Smooth muscle cell of the coronary artery (primary cell): ENCODE measurements around the gene OR52H1. TPM values are rescaled to one million over a fixed set of nuclear protein-coding genes. Genes with fewer than 3 reads are reported as not detected.

ENCODE experiments used
- total RNA-seq: library from RNA; depleted of rRNA; stranded (reverse); fragments of >200 nt; gene quantifications from 2 replicates; pipeline ENCODE4 v1.2.3, GENCODE V29; 2014; ENCODE audit warnings: low replicate concordance

Gene OR52H1
- 0.38 and 1.2 TPM in 2 replicates for total RNA-seq

DNA sequence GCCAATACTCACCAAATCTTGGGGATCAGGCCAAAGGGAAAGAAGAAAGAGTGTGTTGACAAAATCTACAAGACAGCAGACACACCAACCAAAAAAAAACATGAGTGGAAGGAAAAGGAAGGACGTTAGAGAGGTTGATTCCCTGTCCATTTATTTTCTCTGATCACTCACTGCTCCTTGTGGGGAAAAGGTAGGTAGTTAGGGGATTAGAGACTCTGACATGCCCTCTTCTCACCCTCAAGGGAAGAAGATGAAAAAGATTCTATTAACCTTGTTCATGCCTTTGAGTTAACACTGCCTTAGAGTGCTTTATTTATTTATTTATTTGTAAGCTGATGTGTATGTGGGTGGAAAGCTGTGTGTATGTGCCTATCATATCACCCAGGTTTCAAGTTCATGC lies at the start of gene OR52H1:
Gene OR52H1, minus strand, starts transcription at position 101 of the 400 bp plus-strand sequence. CDS start 3,035 bp downstream, outside the sequence.

DNA sequence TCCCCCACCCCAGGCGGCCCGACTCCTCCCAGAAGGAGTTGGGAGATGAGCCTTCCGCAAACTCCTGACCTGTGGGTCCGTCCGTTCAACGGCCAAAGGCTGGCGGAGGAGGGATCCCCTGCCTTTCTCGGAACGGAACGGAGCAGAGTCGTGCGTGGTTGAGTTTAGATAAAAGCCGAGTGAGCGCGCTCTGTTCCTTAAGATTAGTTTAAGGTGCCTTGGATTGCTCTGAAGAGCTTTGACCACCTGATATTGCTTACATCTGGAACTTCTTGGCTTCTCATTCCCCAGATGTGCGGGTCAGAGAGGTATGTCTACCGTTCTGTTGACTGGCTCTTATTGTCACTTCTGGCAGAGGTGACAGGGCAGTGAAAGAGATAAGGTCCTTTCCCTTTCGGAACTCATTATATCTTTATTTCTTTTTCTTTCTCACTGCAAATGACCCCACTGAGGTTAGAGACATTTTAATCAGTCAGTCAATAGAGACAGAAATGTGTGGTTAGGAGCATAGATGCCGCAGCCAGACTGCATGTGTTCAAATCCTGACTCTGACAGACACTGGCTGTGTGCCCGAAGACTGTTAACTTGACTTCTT lies 48.4 kb upstream of the OR52H1 start, which contains the start of gene TRIM6:
Gene TRIM6, plus strand, starts transcription at position 31 of the 595 bp plus-strand sequence. Its CDS starts 261 bp downstream, at position 292.

DNA sequence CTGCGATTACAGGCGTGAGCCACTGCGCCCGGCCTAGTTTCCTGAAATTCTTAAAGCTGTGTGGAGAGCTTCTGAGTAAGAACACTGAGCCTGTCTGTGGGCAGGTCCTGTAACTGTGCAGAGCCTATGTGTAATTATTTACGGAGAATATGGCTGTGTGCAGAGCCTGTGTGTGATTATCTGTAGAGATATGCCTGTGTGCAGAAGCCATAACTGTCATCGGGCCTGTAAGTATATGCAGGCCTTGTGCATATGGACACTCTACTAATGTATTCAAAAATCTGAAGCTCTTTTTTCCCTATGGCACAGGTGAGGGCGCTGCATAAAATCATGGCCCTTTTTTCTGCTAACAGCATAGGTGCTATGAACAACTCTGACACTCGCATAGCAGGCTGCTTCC lies 32.2 kb upstream of the OR52H1 start, which contains the start of gene OR52B6:
Gene OR52B6, plus strand, starts transcription at position 301 of the 400 bp plus-strand sequence. Its CDS starts 0 bp downstream, at position 301.

DNA sequence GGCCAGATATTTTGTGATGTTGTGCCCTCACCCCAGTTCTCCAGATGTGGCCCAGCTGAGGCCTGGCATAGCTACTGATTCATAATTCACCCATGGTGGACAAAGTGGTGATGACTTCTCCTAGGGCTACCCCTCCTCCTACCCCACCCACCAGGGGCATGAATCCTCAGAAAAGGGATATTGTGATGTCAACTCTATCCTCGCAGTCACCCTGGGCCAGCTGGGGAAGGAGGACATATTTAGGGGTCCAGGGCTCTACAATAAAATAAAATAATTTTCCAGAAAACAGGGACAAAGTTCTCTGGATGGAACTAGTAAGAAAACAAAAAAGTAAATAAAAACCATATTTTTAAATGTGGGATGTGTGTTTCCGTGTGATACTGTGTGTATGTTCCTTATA lies 31.7 kb downstream of the OR52H1 start, which contains the start of gene UBQLNL:
Gene UBQLNL, minus strand, starts transcription at position 101 of the 400 bp plus-strand sequence. CDS start 258 bp downstream, outside the sequence.

DNA sequence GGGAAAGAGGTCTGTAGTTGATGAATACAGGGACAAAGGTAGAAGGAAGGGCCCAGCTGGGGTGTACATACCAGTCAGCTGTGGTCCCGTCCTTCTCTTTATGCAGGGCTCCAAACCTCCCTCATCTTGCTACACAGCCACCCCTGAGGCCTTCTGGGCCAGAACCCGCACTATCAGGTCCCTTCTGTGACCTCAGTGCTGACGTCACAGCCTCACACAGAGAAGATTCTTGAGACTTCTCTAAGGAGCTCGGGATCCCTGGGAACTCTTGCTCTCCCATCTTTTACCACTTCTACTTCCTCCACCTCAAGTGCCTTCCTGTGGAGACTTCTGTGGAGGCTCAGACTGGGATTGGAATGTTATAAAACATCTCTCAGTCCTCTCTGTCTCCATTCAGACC lies 38.5 kb downstream of the OR52H1 start, which contains the start of gene UBQLN3:
Gene UBQLN3, minus strand, starts transcription at position 155 of the 400 bp plus-strand sequence. CDS start 399 bp downstream, outside the sequence.

Other genes with a start within 250 kb of the OR52H1 start
- not detected in 2 replicates for gene OR51B4, start 246.6 kb downstream of the OR52H1 start, total RNA-seq
- gene OR51B2, start 224.2 kb downstream of the OR52H1 start, total RNA-seq = 0.12 TPM in 1 of 2 replicates, not detected in the other
- gene OR51B5, start 205.0 kb downstream of the OR52H1 start, total RNA-seq = 0.15 TPM in 1 of 2 replicates, not detected in the other
- not detected in 2 replicates for gene OR51B6, start 197.0 kb downstream of the OR52H1 start, total RNA-seq
- not detected in 2 replicates for gene OR51M1, start 164.7 kb downstream of the OR52H1 start, total RNA-seq
- not detected in 2 replicates for gene OR51Q1, start 126.4 kb downstream of the OR52H1 start, total RNA-seq
- not detected in 2 replicates for gene OR51I1, start 107.0 kb downstream of the OR52H1 start, total RNA-seq
- not detected in 2 replicates for gene OR51I2, start 99.2 kb downstream of the OR52H1 start, total RNA-seq
- gene OR52D1, start 59.9 kb downstream of the OR52H1 start, total RNA-seq = not detected in 2 replicates
- 0.08 TPM in 1 of 2 replicates, not detected in the other for gene UBQLN3, start 38.6 kb downstream of the OR52H1 start, total RNA-seq
- 0.08 and 0.12 TPM in 2 replicates for gene UBQLNL, start 31.8 kb downstream of the OR52H1 start, total RNA-seq
- gene OR52B6, start 32.3 kb upstream of the OR52H1 start, total RNA-seq = not detected in 2 replicates
- 2.1 and 3.6 TPM in 2 replicates for gene TRIM6, start 48.1 kb upstream of the OR52H1 start, total RNA-seq
- gene TRIM34, start 76.5 kb upstream of the OR52H1 start, total RNA-seq = 9.2 and 11.8 TPM in 2 replicates
- 16.1 and 48.1 TPM in 2 replicates for gene TRIM5, start 136.5 kb upstream of the OR52H1 start, total RNA-seq
- gene TRIM22, start 141.2 kb upstream of the OR52H1 start, total RNA-seq = 73.4 and 161 TPM in 2 replicates
- gene OR56B1, start 187.9 kb upstream of the OR52H1 start, total RNA-seq = not detected in 2 replicates
- not detected in 2 replicates for gene OR52N4, start 205.7 kb upstream of the OR52H1 start, total RNA-seq
- gene OR52N5, start 234.8 kb upstream of the OR52H1 start, total RNA-seq = not detected in 2 replicates
- not detected in 2 replicates for gene OR52N1, start 242.7 kb upstream of the OR52H1 start, total RNA-seq